Measurements from ENCODE around the gene ZNF213.

DNA sequence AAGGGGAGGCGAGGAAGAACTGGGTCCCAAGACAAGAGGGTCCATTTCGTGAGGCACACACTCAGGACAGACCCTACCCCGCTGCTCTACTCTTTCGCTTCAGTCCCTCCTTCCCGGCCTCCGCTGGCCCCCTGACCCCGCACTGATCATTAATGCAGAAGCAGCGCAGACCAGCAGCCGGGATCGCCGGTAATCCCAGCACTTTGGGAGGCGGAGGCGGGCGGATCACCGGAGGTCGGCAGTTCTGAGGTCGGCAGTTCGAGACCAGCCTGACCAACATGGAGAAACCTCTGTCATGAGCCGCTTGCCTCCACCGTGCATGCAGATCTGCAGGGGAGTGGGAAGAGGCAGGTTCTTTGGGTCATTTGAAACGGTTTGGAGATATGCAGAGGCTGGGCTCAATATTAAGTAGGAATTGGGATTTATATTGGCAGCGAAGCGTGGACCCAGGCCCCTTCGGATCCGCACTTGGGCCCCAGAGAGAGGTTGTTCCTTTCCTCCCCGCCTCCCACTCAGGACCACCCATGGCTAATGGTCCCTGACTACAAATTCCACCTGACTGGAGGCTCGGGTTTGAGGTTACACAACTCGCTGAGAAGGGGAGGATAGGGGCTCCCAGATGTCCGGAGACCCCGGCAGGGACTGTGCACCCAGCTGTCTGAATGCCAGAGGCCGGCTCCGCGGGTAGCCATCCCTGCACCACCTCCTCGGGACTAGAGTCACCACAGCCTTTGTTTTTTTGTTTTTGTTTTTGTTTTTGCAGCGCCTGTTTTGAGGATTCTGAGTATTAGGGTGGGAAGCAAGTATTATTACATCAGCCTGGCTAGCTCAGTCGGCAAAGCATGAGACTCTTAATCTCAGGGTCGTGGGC, 29.5 kb downstream of the ZNF213 start:
- TF ChIP-seq, protein P1, sequence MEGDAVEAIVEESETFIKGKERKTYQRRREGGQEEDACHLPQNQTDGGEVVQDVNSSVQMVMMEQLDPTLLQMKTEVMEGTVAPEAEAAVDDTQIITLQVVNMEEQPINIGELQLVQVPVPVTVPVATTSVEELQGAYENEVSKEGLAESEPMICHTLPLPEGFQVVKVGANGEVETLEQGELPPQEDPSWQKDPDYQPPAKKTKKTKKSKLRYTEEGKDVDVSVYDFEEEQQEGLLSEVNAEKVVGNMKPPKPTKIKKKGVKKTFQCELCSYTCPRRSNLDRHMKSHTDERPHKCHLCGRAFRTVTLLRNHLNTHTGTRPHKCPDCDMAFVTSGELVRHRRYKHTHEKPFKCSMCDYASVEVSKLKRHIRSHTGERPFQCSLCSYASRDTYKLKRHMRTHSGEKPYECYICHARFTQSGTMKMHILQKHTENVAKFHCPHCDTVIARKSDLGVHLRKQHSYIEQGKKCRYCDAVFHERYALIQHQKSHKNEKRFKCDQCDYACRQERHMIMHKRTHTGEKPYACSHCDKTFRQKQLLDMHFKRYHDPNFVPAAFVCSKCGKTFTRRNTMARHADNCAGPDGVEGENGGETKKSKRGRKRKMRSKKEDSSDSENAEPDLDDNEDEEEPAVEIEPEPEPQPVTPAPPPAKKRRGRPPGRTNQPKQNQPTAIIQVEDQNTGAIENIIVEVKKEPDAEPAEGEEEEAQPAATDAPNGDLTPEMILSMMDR (IDR thresholded peaks at IDR 0.05), result no peak
- no peak for TF ChIP-seq ZFX (IDR thresholded peaks at IDR 0.05; ENCODE audit: borderline replicate concordance)

All from 22Rv1 (cell line).